SK-N-MC (cell line): ENCODE results near the gene DSCAM.

Experiments
- EZH2 ChIP-seq: fragments of 200-600 bp; sonication (generic); IDR thresholded peaks from one replicate; pipeline ENCODE4 v1.6.1; 2017; ENCODE audit warnings: antibody characterized with exemption
- FOXP2 ChIP-seq: optimal IDR thresholded peaks from 2 replicates; pipeline ENCODE3; 2011; ENCODE audit warnings: mild to moderate bottlenecking, moderate library complexity; ENCODE audit not compliant: insufficient read depth; ENCODE audit errors: extremely low read length, control extremely low read depth

DNA sequence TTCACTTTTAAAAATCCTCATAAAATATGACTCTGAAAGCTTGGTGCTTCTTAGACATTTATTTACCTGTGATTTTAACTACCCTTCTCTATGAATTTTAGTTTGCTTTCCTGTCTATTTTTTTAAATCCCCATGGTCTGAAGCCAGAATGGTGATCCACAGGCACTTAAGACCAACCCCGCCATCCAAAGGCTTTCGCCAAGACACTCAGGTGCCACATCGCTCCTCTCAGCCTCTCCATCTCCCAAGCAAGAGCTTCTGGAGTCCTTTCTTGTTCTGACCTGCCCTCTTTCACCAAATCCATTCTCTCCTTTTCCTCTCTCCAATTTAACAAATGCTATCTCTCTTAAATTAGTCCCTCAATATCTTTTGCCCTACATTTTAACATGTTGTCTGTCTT is 515.2 kb downstream of the DSCAM start:
- TF ChIP-seq EZH2 (no peak), FOXP2 (no peak)
